Ovary (tissue), 9 donors: Measurements from ENCODE around the gene ARHGAP22. TPM values are rescaled to one million over a fixed set of nuclear protein-coding genes. Genes with fewer than 3 reads are reported as not detected.

ENCODE experiments used
- DNase-seq, 5 donors: peaks; one replicate each; pipeline ENCODE4 v3.0.0-alpha.2; 2019 to 2020
- H3K27ac ChIP-seq, 2 donors: fragments of 200-600 bp; one replicate each; pipeline versions ENCODE4 v1.5.1 to v1.8.0; 2019 to 2022
- H3K27me3 ChIP-seq: fragments of 200-600 bp; one replicate; pipeline ENCODE4 v1.8.0; 2022
- H3K36me3 ChIP-seq: fragments of 200-600 bp; sonication (generic); one replicate; pipeline ENCODE4 v1.5.1; 2019
- H3K4me1 ChIP-seq: one replicate; pipeline ENCODE4 v1.8.1; 2013; ENCODE audit warnings: mild to moderate bottlenecking, moderate library complexity; ENCODE audit not compliant: insufficient read depth
- H3K4me3 ChIP-seq: fragments of 200-600 bp; sonication (generic); one replicate; pipeline ENCODE4 v1.5.1; 2017
- H3K9me3 ChIP-seq, 2 donors: fragments of 200-600 bp in 1 of 2; sonication (generic) in 1 of 2; one replicate each; pipeline versions ENCODE4 v1.5.1 to v1.8.1; 2013 to 2019; ENCODE audit warnings: mild to moderate bottlenecking in 1 of 2, moderate library complexity in 1 of 2
- CTCF ChIP-seq, 3 donors: fragments of 450-650 bp in 2 of 3; fragments of 200-600 bp in 1 of 3; IDR thresholded peaks; one replicate each; pipeline versions ENCODE4 v1.5.1 to v1.8.0; 2016 to 2022; ENCODE audit warnings: antibody characterized with exemption in 3 of 3, mild to moderate bottlenecking in 1 of 3
- EP300 ChIP-seq: sonication (generic); formaldehyde crosslinking; IDR thresholded peaks from one replicate; pipeline ENCODE4 v1.6.1; 2017; ENCODE audit warnings: antibody characterized with exemption
- POLR2A ChIP-seq: fragments of 450-650 bp; IDR thresholded peaks from one replicate; pipeline ENCODE4 v1.6.1; 2017; ENCODE audit warnings: antibody characterized with exemption, mild to moderate bottlenecking, moderate library complexity
- WGBS, 3 donors: extraction: QIAGEN DNeasy Blood & Tissue Kit in 1 of 3; methylation state at CpG; one replicate each; pipeline versions ENCODE4 v1.1.5 to v1.1.7; 2013 to 2017; 5-methylcytosine and 5-hydroxymethylcytosine counted together
- intact Hi-C, 4 donors: fragments of 100-400 bp; cut with DNase I; formaldehyde crosslinking; loops; one replicate each; pipeline versions ENCODE4 v1.11.0 to v1.15.1; 2022 to 2023
- polyA plus RNA-seq, 2 donors: library from polyadenylated mRNA; stranded (reverse); fragments of 200-250 nt in 1 of 2; fragments of 350-450 nt in 1 of 2; fragmentation: Illumina TruSeq in 1 of 2; extraction: RNeasy Lipid Tissue Mini Kit (QIAGEN cat#74804) in 1 of 2; gene quantifications; one replicate each; pipeline ENCODE4 v1.2.3, GENCODE V29; 2013 to 2014
- total RNA-seq, 7 donors: library from RNA; depleted of rRNA in 2 of 7; stranded (reverse); fragments of >200 nt in 2 of 7; fragmentation: NEBNext Ultra II Directional in 3 of 7; extraction: Animal tissue kit (Norgen Biotek cat#: 25700) in 3 of 7; gene quantifications; one replicate each; pipeline versions ENCODE4 v1.1.0 to v1.2.4, GENCODE V29; 2016 to 2023
- donor health status: DM: no; HTN: no; CAD: no; lungs with moderate emphysema.
- donor health status: DM: no; HTN: no; CAD: no.
- donor health status: Bipolar disorder and iron deficiency.
- donor health status: DM: yes; HTN: yes; CAD: no.
- donor health status: DM: no; HTN: no; CAD: no.
- donor health status: DM: yes; HTN: yes; CAD: no.

ARHGAP22 gene
- total and polyA plus RNA-seq, 9 donors = 3.9 to 14.3 (median 5.7) TPM

GRCh38 chr10:48576501-48576900 is 28.4 kb downstream of the ARHGAP22 start:
- Histone ChIP-seq H3K4me1 (peaks cover 3% of the 10 kb centered on the region), H3K36me3 (no peaks in the 10 kb centered on the region), H3K27me3 (no peaks in the 10 kb centered on the region), H3K27ac (no peak overlapping the region), H3K9me3 (no peaks in the 10 kb centered on the region), H3K4me3 (no peak overlapping the region)
- TF ChIP-seq CTCF (IDR thresholded peaks at IDR 0.05) (no peak), POLR2A (no peak), EP300 (no peak)
- 17 to 42% (median 26%) methylated on average over 2 of the region's 2 CpGs for WGBS, 3 donors
- no peak for DNase-seq
- intact Hi-C loops = no loop called here

GRCh38 chr10:48575901-48576300 is 29.0 kb downstream of the ARHGAP22 start:
- DNase-seq = no peak
- intact Hi-C loops = no loop called here
- H3K27ac ChIP-seq = no peak overlapping the region
- no peak for TF ChIP-seq EP300
- no peak for TF ChIP-seq POLR2A
- 70 to 86% (median 80%) methylated on average over 4 of the region's 4 CpGs for WGBS, 3 donors
- peaks cover 3% of the 10 kb centered on the region for H3K4me1 ChIP-seq
- no peak overlapping the region for H3K4me3 ChIP-seq
- H3K27me3 ChIP-seq = no peaks in the 10 kb centered on the region
- H3K9me3 ChIP-seq = no peaks in the 10 kb centered on the region
- H3K36me3 ChIP-seq = no peaks in the 10 kb centered on the region

GRCh38 chr10:48574817-48575380 is 30.0 kb downstream of the ARHGAP22 start:
- Histone ChIP-seq H3K4me1 (peaks cover 3% of the 10 kb centered on the region), H3K27me3 (no peaks in the 10 kb centered on the region), H3K27ac (no peak overlapping the region), H3K9me3 (no peaks in the 10 kb centered on the region), H3K4me3 (no peak overlapping the region), H3K36me3 (no peaks in the 10 kb centered on the region)
- TF ChIP-seq EP300 = no peak
- TF ChIP-seq CTCF (IDR thresholded peaks at IDR 0.05) = no peak
- TF ChIP-seq POLR2A = no peak
- WGBS, 3 donors = 73 to 88% (median 81%) methylated on average over 6 of the region's 6 CpGs
- intact Hi-C loops = no loop called here
- DNase-seq = no peak

GRCh38 chr10:48574322-48574796 is 30.5 kb downstream of the ARHGAP22 start:
- H3K36me3 ChIP-seq = no peaks in the 10 kb centered on the region
- H3K27me3 ChIP-seq = no peaks in the 10 kb centered on the region
- H3K27ac ChIP-seq = no peak overlapping the region
- 86 to 96% (median 93%) methylated on average over 5 of the region's 5 CpGs for WGBS, 3 donors
- H3K4me1 ChIP-seq = no peaks in the 10 kb centered on the region
- no peaks in the 10 kb centered on the region for H3K9me3 ChIP-seq
- TF ChIP-seq POLR2A (no peak), CTCF (IDR thresholded peaks at IDR 0.05) (no peak), EP300 (no peak)
- intact Hi-C loops = no loop called here
- no peak overlapping the region for H3K4me3 ChIP-seq
- no peak for DNase-seq

- TF ChIP-seq POLR2A (no peak), CTCF (IDR thresholded peaks at IDR 0.05) (no peak), EP300 (no peak)
- no peaks in the 10 kb centered on the region for H3K4me1 ChIP-seq
- no peak for DNase-seq
- H3K9me3 ChIP-seq = no peaks in the 10 kb centered on the region
- WGBS, 3 donors = 93 to 97% (median 96%) methylated on average over 5 of the region's 5 CpGs
- no peaks in the 10 kb centered on the region for H3K36me3 ChIP-seq
- no peaks in the 10 kb centered on the region for H3K27me3 ChIP-seq
- H3K4me3 ChIP-seq = no peak overlapping the region
- intact Hi-C loops = no loop called here
- H3K27ac ChIP-seq = no peak overlapping the region
These were observed 31.8 kb downstream of the ARHGAP22 start for GRCh38 chr10:48573045-48573444.
